Tracheal epithelial cell (primary cell): ENCODE results near the gene SDF4. TPM values are rescaled to one million over a fixed set of nuclear protein-coding genes. Genes with fewer than 3 reads are reported as not detected.

Experiments used
- total RNA-seq: library from RNA; depleted of rRNA; stranded (reverse); fragments of >200 nt; gene quantifications from 2 replicates; pipeline ENCODE4 v1.2.1, GENCODE V29; 2014

SDF4 gene
- 73.1 and 76.6 TPM in 2 replicates for total RNA-seq

GRCh38 chr1:1231400-1232207 is at the start of gene SDF4:
SDF4 (minus strand) TSS chr1:1232001; CDS start chr1:1228772, 3,229 bp downstream.

DNA sequence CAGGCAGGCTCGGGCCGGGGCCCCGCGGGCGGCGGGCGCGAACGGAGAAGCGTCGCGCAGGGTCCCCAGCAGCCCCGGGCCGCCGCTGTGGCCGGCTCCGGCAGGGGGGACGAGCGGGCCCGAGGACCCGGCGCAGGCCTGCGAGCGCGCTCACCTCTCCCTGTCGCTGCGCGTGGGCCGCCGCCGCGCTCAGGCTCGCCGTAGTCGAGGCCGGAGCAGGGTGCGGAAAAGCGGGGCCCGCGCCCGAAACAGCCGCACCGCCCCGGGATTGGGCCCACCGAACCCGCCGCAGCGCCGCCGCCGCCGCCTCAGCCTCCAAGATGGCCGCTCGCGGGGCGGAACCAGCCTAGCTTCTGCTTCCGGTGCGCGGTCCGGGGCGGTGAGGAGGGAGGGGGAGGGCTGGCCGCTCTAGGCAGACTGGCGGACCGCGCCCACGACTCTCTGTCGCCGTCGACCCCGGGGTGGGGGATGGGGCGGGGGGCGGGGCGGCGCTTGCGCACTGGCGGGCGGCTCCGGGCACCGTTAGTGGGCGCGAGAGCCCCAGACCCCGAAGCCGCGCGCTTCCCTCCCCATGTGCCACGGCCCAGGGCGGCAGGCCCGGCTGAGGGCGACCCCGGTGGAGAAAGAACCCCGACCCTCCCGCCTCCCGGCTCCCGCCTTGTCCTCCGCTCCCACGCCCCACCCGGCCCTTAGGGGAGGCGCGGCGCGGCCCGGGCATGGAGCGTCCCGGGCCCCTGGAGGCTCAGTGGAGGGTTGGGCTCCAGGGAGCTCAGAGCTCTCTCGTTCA is 41.9 kb upstream of the SDF4 start, which contains the start of gene UBE2J2:
Gene UBE2J2 (minus strand): TSS at position 343 of the 787 bp plus-strand sequence. CDS start 5,862 bp downstream, outside the sequence.

DNA sequence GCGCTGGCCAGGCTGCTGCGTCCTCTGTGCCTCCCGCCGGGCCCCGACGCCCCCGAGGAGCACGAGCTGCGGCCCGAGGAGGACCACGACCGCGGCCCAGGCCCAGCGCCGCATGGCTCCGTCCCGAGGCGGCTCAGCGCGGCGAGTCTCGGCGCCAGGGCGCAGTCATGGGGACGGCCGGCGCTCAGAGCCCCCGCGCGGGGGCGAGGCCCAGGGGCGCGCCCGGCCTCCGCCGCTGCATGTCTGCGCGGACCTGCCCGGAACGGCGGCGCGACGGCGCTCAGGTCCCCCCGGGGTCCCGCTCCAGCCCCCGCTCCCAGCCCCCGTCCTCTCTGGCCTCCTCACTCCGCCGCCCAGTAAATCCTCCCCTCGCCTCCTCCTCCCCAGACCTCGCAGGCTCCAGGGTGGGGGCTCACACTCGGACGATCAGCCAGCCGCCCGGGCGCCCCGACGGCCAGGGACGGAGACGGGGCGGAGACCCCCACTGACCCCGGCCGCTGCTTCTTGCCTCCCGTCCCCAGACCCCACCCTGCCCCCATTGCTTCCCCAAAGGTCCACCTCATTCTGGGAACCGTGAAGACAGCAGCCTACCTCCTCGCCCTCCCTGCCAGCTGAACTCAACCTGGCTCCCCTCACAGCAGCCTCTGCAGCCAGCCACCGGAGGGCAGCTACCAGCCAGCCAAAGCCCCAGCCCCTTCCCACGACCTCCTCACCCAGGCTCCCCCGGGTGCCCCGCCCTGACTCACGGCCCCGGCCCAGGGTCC is 15.0 kb upstream of the SDF4 start, which contains the start of gene C1QTNF12:
Gene C1QTNF12 (minus strand): TSS at position 146 of the 764 bp plus-strand sequence. CDS start 32 bp downstream, at position 114.

DNA sequence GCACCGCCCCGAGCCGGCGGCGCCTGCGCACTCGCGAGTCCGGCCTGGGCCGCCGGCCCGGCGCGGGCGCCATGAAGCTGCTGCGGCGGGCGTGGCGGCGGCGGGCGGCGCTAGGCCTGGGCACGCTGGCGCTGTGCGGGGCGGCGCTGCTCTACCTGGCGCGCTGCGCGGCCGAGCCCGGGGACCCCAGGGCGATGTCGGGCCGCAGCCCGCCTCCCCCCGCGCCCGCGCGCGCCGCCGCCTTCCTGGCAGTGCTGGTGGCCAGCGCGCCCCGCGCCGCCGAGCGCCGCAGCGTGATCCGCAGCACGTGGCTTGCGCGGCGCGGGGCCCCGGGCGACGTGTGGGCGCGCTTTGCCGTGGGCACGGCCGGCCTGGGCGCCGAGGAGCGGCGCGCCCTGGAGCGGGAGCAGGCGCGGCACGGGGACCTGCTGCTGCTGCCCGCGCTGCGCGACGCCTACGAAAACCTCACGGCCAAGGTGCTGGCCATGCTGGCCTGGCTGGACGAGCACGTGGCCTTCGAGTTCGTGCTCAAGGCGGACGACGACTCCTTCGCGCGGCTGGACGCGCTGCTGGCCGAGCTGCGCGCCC is 501 bp upstream of the SDF4 start, which contains the start of gene B3GALT6:
Gene B3GALT6 (plus strand): TSS at position 30 of the 588 bp plus-strand sequence. CDS start 42 bp downstream, at position 72.

GRCh38 chr1:1213345-1214265 is 18.2 kb downstream of the SDF4 start, which contains the start of gene TNFRSF4:
TNFRSF4 (minus strand) TSS chr1:1214153; CDS start chr1:1214127, 26 bp downstream.

DNA sequence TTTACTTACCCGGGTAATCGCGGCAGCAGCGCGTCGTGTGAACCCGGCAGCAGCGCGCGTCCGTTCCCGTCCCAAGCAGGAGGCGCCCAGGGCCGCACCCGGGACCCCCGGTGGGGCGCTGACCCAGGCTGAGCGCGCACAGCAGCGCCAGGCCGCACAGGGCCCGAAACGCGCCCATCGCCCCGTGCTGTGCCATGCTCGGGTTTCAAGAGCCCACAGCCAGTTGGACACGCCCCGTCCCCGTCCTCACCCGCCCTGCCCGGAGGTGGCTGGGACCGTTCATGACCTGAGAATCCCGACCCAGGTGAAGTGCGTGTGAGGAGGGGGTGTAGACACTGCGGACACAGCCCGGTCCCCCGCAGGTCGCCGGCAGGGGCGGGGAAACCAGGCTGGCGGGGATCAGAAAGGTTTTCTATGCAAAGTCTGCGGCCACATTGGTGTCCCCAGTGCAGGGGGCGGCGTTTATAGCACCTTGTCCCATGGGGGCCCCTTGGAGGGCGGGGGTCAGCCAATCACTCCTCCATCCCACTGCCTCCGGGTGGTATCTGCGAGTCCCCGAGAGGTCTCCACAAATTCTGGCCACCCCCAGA is 25.3 kb downstream of the SDF4 start, which contains the start of gene TNFRSF18:
Gene TNFRSF18 (minus strand): TSS at position 217 of the 590 bp plus-strand sequence. CDS start 21 bp downstream, at position 196.

GRCh38 chr1:1173793-1174415 is 57.9 kb downstream of the SDF4 start, which contains the start of gene TTLL10:
TTLL10 (plus strand) TSS chr1:1173880; CDS start chr1:1179216, 5,336 bp downstream.

Other genes with a start within 250 kb of the SDF4 start
- gene PERM1, start 249.9 kb downstream of the SDF4 start, total RNA-seq: not detected in 2 replicates
- gene HES4, start 231.9 kb downstream of the SDF4 start, total RNA-seq: 62.2 and 126 TPM in 2 replicates
- 43.3 and 86.5 TPM in 2 replicates for gene ISG15, start 218.5 kb downstream of the SDF4 start, total RNA-seq
- 187 and 236 TPM in 2 replicates for gene AGRN, start 211.9 kb downstream of the SDF4 start, total RNA-seq
- 3.8 and 5.1 TPM in 2 replicates for gene RNF223, start 157.7 kb downstream of the SDF4 start, total RNA-seq
- 8.0 and 10.2 TPM in 2 replicates for gene C1orf159, start 115.9 kb downstream of the SDF4 start, total RNA-seq
- not detected in 2 replicates for gene TTLL10, start 58.1 kb downstream of the SDF4 start, total RNA-seq
- 0.64 and 1.9 TPM in 2 replicates for gene TNFRSF18, start 25.4 kb downstream of the SDF4 start, total RNA-seq
- not detected in 2 replicates for gene TNFRSF4, start 17.8 kb downstream of the SDF4 start, total RNA-seq
- gene B3GALT6, start 236 bp upstream of the SDF4 start, total RNA-seq: 28.8 and 37.8 TPM in 2 replicates
- gene C1QTNF12, start 14.7 kb upstream of the SDF4 start, total RNA-seq: 1.9 and 2.4 TPM in 2 replicates
- 45.2 and 48.0 TPM in 2 replicates for gene UBE2J2, start 41.9 kb upstream of the SDF4 start, total RNA-seq
- gene SCNN1D, start 48.4 kb upstream of the SDF4 start, total RNA-seq: 0.21 and 0.96 TPM in 2 replicates
- 35.0 and 38.1 TPM in 2 replicates for gene ACAP3, start 75.9 kb upstream of the SDF4 start, total RNA-seq
- 25.1 and 36.7 TPM in 2 replicates for gene PUSL1, start 76.6 kb upstream of the SDF4 start, total RNA-seq
- gene INTS11, start 92.7 kb upstream of the SDF4 start, total RNA-seq: 53.9 and 67.0 TPM in 2 replicates
- gene CPTP, start 92.8 kb upstream of the SDF4 start, total RNA-seq: 17.1 and 23.1 TPM in 2 replicates
- 0.21 TPM in 1 of 2 replicates, not detected in the other for gene TAS1R3, start 99.3 kb upstream of the SDF4 start, total RNA-seq
- gene DVL1, start 117.4 kb upstream of the SDF4 start, total RNA-seq: 262 and 265 TPM in 2 replicates
- 2.8 and 12.0 TPM in 2 replicates for gene MXRA8, start 126.6 kb upstream of the SDF4 start, total RNA-seq
- 138 and 166 TPM in 2 replicates for gene AURKAIP1, start 143.2 kb upstream of the SDF4 start, total RNA-seq
- gene CCNL2, start 167.3 kb upstream of the SDF4 start, total RNA-seq: 75.2 and 80.1 TPM in 2 replicates
- gene MRPL20, start 175.3 kb upstream of the SDF4 start, total RNA-seq: 56.1 and 74.5 TPM in 2 replicates
- 11.6 and 15.1 TPM in 2 replicates for gene ANKRD65, start 189.3 kb upstream of the SDF4 start, total RNA-seq
- 13.0 and 14.1 TPM in 2 replicates for gene VWA1, start 203.7 kb upstream of the SDF4 start, total RNA-seq
- not detected in 2 replicates for gene ATAD3C, start 217.7 kb upstream of the SDF4 start, total RNA-seq
- gene ATAD3B, start 239.8 kb upstream of the SDF4 start, total RNA-seq: 13.0 and 22.4 TPM in 2 replicates